ENCODE data around the gene SDCBP2. TPM values are rescaled to one million over a fixed set of nuclear protein-coding genes. Genes with fewer than 3 reads are reported as not detected.

Gene SDCBP2
- total and polyA plus RNA-seq, 10 of the 15 experiments (the other 5 are each of a cell fraction or from before 2014, with no cell fraction given) = 0.16 to 2.4 (median 1.1) TPM; not detected in 1

GRCh38 chr20:1292620-1293019 lies 36.3 kb downstream of the SDCBP2 start:
- H3K79me2 ChIP-seq (ENCODE audit: control insufficient read depth, insufficient read depth, low read length) = no peaks in the 10 kb centered on the region
- FAIRE-seq = no peak
- ChIA-PET CTCF (no interaction called here), SMC1A (ENCODE audit: uncharacterized antibody, unreplicated experiment) (no interaction called here), POLR2A (no interaction called here), RAD21 (ENCODE audit: unreplicated experiment) (no interaction called here)
- H3K27me3 ChIP-seq (replicated peaks in 1 of 2; ENCODE audit: control insufficient read depth in 2 of 2, insufficient read depth in 2 of 2, low read length in 1 of 2) = peaks cover 0 to 2% of the 10 kb centered on the region in 2 experiments; a peak in 3 of 4 replicates
- no peak for DNase-seq (ENCODE audit: low read depth, low spot score)
- in situ Hi-C loops (cut with MboI) = no loop called here
- ATAC-seq = no peak
- intact Hi-C loops (cut with micrococcal nuclease; ENCODE audit: unreplicated experiment) = no loop called here
- no peak overlapping the region for H3K9ac ChIP-seq (ENCODE audit: control insufficient read depth, insufficient read depth, low read length)
- H3K36me3 ChIP-seq (ENCODE audit: control insufficient read depth in 2 of 2, insufficient read depth in 2 of 2, low read length in 1 of 2) = no peaks in the 10 kb centered on the region
- no TSS peak for BruUV-seq (replicated peaks)
- TF ChIP-seq JUNB (IDR thresholded peaks at IDR 0.05) (no peak), EGR1 (IDR thresholded peaks at IDR 0.05; ENCODE audit: borderline replicate concordance in 1 of 2, low read depth in 2 of 2, low read length in 2 of 2) (no peak), ZZZ3 (IDR thresholded peaks at IDR 0.05; ENCODE audit: control insufficient read depth, insufficient read length, low read depth) (no peak), TCF12 (IDR thresholded peaks at IDR 0.05; ENCODE audit: low read depth, low read length) (no peak), FOXM1 (IDR thresholded peaks at IDR 0.05; ENCODE audit: low read depth, low read length) (no peak), PRDM15 (CRISPR knock-in tag; IDR thresholded peaks at IDR 0.05) (no peak), MTA3 (IDR thresholded peaks at IDR 0.05; ENCODE audit: borderline replicate concordance, low read length) (no peak), ZNF274 (IDR thresholded peaks at IDR 0.05; ENCODE audit: insufficient read depth, insufficient read length) (no peak), SMAD1 (IDR thresholded peaks at IDR 0.05; ENCODE audit: low read depth, partially characterized antibody) (no peak), BRCA1 (IDR thresholded peaks at IDR 0.05; ENCODE audit: low read depth, low read length) (no peak)
- TF ChIP-seq, protein P1, sequence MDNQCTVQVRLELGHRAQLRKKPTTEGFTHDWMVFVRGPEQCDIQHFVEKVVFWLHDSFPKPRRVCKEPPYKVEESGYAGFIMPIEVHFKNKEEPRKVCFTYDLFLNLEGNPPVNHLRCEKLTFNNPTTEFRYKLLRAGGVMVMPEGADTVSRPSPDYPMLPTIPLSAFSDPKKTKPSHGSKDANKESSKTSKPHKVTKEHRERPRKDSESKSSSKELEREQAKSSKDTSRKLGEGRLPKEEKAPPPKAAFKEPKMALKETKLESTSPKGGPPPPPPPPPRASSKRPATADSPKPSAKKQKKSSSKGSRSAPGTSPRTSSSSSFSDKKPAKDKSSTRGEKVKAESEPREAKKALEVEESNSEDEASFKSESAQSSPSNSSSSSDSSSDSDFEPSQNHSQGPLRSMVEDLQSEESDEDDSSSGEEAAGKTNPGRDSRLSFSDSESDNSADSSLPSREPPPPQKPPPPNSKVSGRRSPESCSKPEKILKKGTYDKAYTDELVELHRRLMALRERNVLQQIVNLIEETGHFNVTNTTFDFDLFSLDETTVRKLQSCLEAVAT (IDR thresholded peaks at IDR 0.05) = no peak
- TF ChIP-seq, protein P2, sequence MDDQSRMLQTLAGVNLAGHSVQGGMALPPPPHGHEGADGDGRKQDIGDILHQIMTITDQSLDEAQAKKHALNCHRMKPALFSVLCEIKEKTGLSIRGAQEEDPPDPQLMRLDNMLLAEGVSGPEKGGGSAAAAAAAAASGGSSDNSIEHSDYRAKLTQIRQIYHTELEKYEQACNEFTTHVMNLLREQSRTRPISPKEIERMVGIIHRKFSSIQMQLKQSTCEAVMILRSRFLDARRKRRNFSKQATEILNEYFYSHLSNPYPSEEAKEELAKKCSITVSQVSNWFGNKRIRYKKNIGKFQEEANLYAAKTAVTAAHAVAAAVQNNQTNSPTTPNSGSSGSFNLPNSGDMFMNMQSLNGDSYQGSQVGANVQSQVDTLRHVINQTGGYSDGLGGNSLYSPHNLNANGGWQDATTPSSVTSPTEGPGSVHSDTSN (IDR thresholded peaks at IDR 0.05; ENCODE audit: insufficient replicate concordance, low read depth, low read length) = no peak
- H3K27ac ChIP-seq (ENCODE audit: control insufficient read depth, insufficient read depth) = no peak overlapping the region
- H4K20me1 ChIP-seq (ENCODE audit: control insufficient read depth, insufficient read depth) = no peaks in the 10 kb centered on the region
- no peak overlapping the region for H3K4me2 ChIP-seq (ENCODE audit: control insufficient read depth, insufficient read depth)
- 6% methylated on average over 1 of the region's 1 CpG for WGBS (ENCODE audit: insufficient coverage, insufficient replicate concordance, low lambda C conversion rate, missing lambda C conversion rate)
- no peaks in the 10 kb centered on the region for H3K4me1 ChIP-seq (ENCODE audit: control insufficient read depth, insufficient read depth, low read length)
- no peaks in the 10 kb centered on the region for H3K9me3 ChIP-seq (replicated peaks; ENCODE audit: control insufficient read depth, insufficient read depth, low read length)
- no peak overlapping the region for H2AFZ ChIP-seq (ENCODE audit: control insufficient read depth, low read depth, low read length)
- H3K4me3 ChIP-seq = no peak overlapping the region

Measured in GM12878 (cell line).